HG02973 (cell line): ENCODE data around the gene VPS52.
"Not testable (repeated sequence)": the region's sequence is repeated elsewhere in the genome, so short reads cannot be mapped to it uniquely, and the experiment has no call there.

ENCODE experiments used
- ATAC-seq: cut with Tn5 transposase; IDR thresholded peaks from one replicate; pipeline ENCODE4 v1.9.1; 2021; ENCODE audit warnings: moderate library complexity; ENCODE audit not compliant: unreplicated experiment

The VPS52 gene

GRCh38 chr6:33280539-33280938 is 8.9 kb upstream of the VPS52 start:
- no peak for ATAC-seq

DNA sequence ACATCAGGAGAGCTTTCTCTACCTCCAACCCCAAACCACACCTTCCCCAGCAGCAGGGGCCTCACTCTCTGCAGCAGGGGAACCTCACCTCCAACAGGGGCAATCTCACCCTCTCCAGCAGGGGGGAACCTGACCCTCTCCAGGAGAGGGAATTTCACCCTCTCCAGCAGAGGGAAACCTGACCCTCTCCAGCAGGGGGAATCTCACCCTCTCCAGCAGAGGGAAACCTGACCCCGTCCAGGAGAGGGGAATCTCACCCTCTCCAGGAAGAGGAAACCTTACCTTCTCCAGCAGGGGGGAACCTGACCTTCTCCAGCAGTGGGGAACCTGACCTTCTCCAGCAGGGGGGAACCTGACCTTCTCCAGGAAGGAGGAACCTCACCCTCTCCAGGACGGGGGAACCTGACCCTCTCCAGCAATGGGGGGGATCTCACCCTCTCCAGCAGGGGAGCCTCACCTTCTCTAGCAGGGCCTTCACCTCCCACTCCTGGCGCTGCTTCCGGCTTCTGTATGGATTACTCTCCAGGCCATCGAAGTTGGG is 8.4 kb upstream of the VPS52 start:
- ATAC-seq: no peak

- ATAC-seq: no peak
Observed at GRCh38 chr6:33279257-33279695, 7.6 kb upstream of the VPS52 start.

DNA sequence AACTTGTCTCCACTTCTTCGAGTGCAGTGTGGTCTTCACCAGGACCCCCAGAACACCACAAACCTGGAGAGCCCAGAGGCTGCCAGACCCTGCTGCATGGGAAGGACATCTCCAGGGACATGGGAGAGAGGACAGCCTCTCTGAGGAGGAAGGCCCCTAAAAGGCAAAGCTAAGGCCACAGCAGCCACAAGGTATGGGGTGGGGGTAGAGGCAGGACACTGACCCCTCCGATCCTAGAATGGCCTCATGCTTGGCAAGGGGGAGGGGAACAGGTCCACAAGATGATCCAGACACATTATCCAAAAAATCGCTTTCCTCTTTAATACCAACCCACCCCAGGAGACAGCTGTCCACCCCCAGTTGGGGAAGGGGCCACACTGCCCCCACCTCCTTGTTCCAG is 7.1 kb upstream of the VPS52 start:
- no peak for ATAC-seq

- no peak for ATAC-seq
Observed at GRCh38 chr6:33278392-33278741, 6.7 kb upstream of the VPS52 start.

DNA sequence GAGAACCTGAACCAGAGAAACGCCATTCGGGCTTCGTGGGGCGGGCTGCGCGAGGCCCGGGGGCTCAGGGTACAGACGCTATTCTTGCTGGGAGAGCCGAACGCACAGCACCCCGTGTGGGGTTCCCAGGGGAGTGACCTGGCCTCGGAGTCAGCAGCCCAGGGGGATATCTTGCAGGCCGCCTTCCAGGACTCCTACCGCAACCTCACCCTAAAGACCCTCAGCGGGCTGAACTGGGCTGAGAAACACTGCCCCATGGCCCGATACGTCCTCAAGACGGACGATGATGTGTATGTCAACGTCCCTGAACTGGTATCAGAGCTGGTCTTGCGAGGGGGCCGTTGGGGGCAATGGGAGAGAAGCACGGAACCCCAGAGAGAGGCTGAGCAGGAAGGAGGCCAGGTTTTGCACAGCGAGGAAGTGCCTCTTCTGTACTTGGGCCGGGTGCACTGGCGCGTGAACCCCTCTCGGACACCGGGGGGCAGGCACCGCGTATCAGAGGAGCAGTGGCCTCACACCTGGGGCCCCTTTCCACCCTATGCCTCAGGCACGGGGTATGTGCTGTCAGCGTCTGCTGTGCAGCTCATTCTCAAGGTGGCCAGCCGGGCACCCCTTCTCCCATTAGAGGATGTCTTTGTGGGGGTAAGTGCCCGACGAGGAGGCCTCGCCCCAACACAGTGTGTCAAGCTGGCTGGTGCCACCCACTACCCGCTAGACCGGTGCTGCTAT is 6.2 kb upstream of the VPS52 start:
- ATAC-seq: no peak

DNA sequence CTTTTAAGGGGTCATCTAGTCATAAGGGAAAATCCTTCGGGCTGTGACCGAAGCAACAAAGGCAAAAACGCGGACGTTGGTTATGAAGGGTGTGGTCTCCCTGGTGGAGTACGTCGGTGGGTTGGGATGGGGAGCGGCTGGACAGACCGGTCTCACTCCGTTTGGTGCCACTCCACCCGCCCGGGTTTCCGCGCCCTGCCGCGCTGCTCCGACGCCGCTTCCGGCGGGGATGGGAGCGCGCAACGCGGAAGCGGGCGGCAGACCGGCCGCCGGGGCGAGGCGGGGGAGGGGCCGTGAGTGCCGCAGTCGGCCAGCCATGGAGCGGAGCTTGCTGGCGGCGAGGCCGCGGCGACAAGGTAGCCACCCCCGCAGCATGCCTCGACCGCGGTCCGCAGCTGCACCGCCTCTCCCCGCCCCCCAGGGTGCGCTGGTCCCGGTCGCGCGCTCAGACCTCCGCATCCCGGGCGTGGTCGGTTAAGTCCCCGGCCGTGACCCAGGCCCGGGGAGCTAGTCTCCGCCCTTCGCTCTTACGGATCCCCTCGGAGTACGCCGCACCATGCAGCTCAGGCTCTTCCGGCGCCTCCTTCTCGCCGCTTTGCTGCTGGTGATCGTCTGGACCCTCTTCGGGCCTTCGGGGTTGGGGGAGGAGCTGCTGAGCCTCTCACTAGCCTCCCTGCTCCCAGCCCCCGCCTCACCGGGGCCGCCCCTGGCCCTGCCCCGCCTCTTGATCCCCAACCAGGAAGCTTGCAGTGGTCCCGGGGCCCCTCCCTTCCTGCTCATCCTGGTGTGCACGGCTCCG is 5.4 kb upstream of the VPS52 start, which contains the start of gene B3GALT4:
TSS of gene B3GALT4 (plus strand) at position 260 of the 799 bp plus-strand sequence. CDS start at position 557, 297 bp downstream.
- ATAC-seq: no peak

DNA sequence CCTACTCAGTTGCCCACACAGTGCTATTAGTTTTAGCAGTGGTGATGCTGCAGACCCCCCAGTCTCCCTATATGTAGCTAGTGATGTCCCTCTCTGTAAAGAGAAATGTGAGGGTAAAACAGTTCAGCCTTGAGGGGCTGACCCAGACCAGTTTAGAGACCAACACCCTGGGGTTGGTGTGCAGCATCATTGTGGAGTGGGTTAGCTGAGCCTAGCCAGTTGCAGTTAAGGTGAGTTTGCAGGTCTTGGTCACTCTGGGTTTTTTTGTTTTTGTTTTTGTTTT is 4.8 kb upstream of the VPS52 start:
- no peak for ATAC-seq

DNA sequence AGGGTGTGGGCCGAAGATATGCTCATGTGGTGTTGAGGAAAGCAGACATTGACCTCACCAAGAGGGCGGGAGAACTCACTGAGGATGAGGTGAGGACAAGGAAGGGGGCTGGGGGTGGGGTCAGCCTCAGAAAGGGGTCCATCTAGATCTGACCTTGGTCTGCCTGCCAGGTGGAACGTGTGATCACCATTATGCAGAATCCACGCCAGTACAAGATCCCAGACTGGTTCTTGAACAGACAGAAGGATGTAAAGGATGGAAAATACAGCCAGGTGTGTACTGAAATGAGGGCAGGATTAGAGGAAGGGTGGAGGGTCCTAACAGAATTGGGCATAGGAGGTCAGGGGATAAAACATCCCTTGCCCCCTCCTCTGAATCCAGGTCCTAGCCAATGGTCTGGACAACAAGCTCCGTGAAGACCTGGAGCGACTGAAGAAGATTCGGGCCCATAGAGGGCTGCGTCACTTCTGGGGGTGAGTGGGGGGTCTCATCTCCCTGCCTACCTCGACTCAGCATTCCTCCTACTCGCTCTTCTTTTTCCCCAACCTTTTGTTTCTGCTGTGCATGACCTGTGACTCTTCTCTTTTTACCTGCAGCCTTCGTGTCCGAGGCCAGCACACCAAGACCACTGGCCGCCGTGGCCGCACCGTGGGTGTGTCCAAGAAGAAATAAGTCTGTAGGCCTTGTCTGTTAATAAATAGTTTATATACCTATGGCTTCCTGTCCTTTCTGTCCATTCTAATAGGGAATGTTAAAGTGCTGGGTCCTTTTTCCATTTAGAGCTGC is 4.3 kb upstream of the VPS52 start:
- not testable (repeated sequence) for ATAC-seq

GRCh38 chr6:33273924-33274902 is 2.5 kb upstream of the VPS52 start:
- no peak for ATAC-seq

DNA sequence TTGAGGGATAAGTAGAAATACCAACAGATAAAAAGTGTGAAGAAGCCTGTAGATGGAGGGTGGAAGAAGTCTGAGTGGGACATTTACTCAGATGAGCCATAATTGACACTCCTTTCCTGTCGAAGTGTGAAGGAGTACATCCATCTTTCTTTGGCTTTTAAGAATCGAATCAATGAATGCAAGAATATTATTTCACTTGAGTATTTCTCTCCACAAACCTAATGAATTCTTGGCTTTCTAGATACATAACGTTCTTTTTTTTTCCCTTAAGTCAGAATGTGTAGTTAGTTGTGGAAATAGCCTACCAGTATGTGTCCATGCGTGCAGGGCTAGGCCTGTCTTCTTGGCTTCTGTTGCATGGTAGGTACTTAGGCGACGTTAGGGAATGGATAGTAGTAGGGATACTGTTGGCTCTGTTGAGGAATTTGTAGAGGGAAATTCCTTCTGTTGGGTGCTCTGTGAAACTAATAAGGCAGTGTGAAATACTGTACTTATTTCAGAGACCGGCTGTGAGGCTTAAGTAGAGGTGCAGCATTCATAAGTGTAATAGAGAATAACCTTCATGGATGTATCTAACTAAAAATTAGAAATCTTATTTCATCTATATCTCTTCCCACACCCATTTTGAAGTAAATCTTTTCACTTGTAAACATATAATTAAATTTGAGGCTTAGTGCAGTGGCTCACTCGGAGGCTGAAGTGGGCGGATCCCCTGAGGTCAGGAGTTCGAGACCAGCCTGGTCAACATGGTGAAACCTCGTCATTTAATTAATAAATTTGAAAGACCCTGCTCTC is 1.6 kb upstream of the VPS52 start:
- ATAC-seq: no peak

DNA sequence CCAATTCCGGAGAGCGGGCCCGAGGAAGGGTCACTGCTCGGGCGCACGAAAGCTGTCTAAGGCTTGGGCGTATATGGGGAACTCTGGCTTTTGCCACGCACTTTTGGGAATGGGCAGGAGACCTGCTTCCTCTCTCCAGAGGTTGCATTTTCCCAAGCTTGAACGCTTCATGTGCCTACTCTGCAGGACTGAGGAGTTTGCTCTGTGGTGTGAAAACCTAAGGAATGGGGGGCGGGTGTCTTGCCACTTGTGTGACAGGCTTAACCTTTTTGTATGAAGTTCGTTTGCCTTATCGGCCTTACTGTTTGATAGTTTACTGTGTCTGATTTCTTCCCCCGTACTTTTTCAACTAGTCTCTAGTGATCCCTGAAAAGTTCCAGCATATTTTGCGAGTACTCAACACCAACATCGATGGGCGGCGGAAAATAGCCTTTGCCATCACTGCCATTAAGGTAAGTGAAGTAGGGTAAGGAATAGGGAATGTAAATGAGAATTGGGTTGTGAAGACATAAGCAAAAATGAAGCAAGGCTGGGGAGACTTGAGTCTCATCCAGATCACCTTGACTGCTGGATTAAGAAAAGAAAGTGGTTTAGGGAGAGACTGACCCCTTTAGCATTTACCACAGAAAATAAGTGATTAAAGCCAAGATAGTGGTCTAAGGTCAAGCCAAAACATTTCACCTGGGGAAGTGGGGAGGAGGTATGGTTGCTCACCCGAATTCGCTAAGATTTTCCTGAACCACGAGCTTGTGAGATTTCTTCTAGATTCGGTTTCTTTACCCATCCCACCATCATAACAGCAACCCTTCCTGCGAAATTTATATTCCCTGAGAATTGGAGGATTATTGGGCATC is 826 bp upstream of the VPS52 start:
- no peak for ATAC-seq

DNA sequence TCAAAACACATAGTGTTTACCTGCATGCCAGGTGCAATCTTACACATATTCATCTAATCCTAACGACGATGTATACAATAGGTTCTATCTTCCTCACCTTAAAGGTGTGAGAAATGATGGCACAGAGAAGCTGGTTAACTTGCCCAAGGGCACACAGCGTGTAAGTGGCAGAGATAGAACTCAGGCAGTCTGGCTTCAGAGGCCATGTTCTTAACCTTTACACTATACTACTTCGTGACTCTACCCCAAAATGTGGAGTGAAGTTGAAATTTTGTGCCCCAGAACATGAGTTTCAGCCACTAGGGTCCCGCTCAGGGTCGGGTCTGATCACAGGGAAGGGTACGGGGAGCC is 584 bp downstream of the VPS52 start:
- ATAC-seq: no peak

GRCh38 chr6:33264015-33264414 is 7.7 kb downstream of the VPS52 start:
- ATAC-seq: no peak

- not testable (repeated sequence) for ATAC-seq
Observed at GRCh38 chr6:33262490-33262889, 9.2 kb downstream of the VPS52 start.

GRCh38 chr6:33259032-33259431 is 12.6 kb downstream of the VPS52 start:
- ATAC-seq: no peak

DNA sequence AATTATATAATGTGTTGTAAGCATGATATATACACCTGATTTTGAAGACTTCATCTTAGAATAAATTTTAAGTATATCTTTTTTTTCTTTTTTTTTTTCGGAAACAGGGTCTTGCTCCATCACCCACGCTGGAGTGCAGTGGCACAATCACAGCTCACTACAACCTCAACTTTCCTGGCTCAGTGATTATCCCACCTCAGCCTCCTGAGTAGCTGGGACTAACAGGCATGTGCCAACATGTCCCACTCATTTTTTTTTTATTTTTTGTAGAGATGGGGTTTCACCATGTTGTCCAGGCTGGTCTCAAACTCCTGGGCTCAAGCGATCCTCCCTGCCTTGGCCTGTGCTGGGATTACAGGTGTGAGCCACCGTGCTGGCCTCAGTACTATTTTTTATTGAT is 17.1 kb downstream of the VPS52 start:
- ATAC-seq: no peak

GRCh38 chr6:33252759-33253158 is 18.9 kb downstream of the VPS52 start:
- ATAC-seq: no peak
